HCT116 (cell line): ENCODE data around the gene ASB14. TPM values are rescaled to one million over a fixed set of nuclear protein-coding genes. Genes with fewer than 3 reads are reported as not detected.

Experiments used
- ATAC-seq: fragments of 200-7000 bp; cut with Tn5 transposase; 2 replicates; pipeline ENCODE4 v1.9.1; 2020; ENCODE audit warnings: mild to moderate bottlenecking, moderate library complexity
- BruUV-seq: library from RNA; stranded (reverse); fragments of 400-500 nt; replicated peaks from 2 replicates; lab custom pipeline; 2021; lab: Mats Ljungman, UMichigan
- CTCF ChIA-PET: fragments of 300-600 bp; sonication (Branson Sonifier 250); formaldehyde crosslinking; loops from one replicate; lab custom pipeline; 2021; ENCODE audit warnings: antibody characterized with exemption; lab: Charles Lee
- POLR2A ChIA-PET: fragments of 300-600, 350-600 bp; sonication (Branson Sonifier 250); formaldehyde crosslinking; loops from one replicate; lab custom pipeline; 2021; ENCODE audit warnings: antibody characterized with exemption; lab: Charles Lee
- RAD21 ChIA-PET, 2 experiments: fragments of 300-600 bp; sonication (Branson Sonifier 250); formaldehyde crosslinking; loops; one replicate each; lab custom pipeline; 2023; ENCODE audit warnings: low total read pairs in 2 of 2; ENCODE audit not compliant: uncharacterized antibody in 2 of 2, unreplicated experiment in 2 of 2, low non-redundant PET in 1 of 2; lab: Charles Lee
- DNase-seq: peaks from one replicate; pipeline ENCODE4 v3.0.0-alpha.2; 2010; ENCODE audit warnings: low read depth, low spot score
- H2AFZ ChIP-seq: fragments of 200-600 bp; shearing (Covaris generic), sonication (generic); 2 replicates; pipeline ENCODE4 v1.6.1; 2017; ENCODE audit warnings: low read depth, mixed run types, mixed read lengths, antibody characterized with exemption, low read length; ENCODE audit not compliant: poor library complexity, severe bottlenecking
- H3K27ac ChIP-seq: 2 replicates; pipeline ENCODE4 v1.5.1; 2012; ENCODE audit warnings: low read depth, low read length
- H3K27me3 ChIP-seq: fragments of 200-600 bp; sonication (generic); 2 replicates; pipeline ENCODE4 v1.6.1; 2016; ENCODE audit warnings: mixed run types, low read length, mixed read lengths; ENCODE audit not compliant: insufficient read depth
- H3K36me3 ChIP-seq, 2 experiments: fragments of 200-500 bp in 1 of 2; fragments of 200-600 bp in 1 of 2; sonication (Bioruptor generic) in 1 of 2; sonication (generic) in 1 of 2; 2 replicates each; pipeline versions ENCODE4 v1.5.1 to v1.6.1; 2014 to 2016; ENCODE audit warnings: low read length in 2 of 2, inconsistent platforms in 1 of 2, mixed read lengths in 1 of 2, mixed run types in 1 of 2; ENCODE audit not compliant: insufficient read depth in 2 of 2, control insufficient read depth in 1 of 2
- H3K4me1 ChIP-seq, 2 experiments: fragments of 200-600 bp in 1 of 2; sonication (generic) in 1 of 2; 2 replicates each; pipeline versions ENCODE4 v1.5.1 to v1.6.1; 2012 to 2017; ENCODE audit warnings: low read length in 2 of 2, inconsistent platforms in 1 of 2, mild to moderate bottlenecking in 1 of 2, mixed read lengths in 1 of 2, mixed run types in 1 of 2, moderate library complexity in 1 of 2; ENCODE audit not compliant: insufficient read depth in 2 of 2, control insufficient read depth in 1 of 2
- H3K4me2 ChIP-seq: fragments of 200-600 bp; sonication (generic); 2 replicates; pipeline ENCODE4 v1.6.1; 2017; ENCODE audit warnings: mixed run types, low read length, mixed read lengths
- H3K4me3 ChIP-seq, 2 experiments: fragments of 200-600 bp in 1 of 2; sonication (generic) in 1 of 2; replicated peaks in 1 of 2; 2 replicates each; pipeline ENCODE4 v1.5.1; 2011 to 2016; ENCODE audit warnings: low read length in 2 of 2, control low read depth in 1 of 2, low read depth in 1 of 2, mild to moderate bottlenecking in 1 of 2, mixed read lengths in 1 of 2, mixed run types in 1 of 2
- H3K79me2 ChIP-seq: fragments of 200-600 bp; sonication (generic); 2 replicates; pipeline ENCODE4 v1.6.1; 2017; ENCODE audit warnings: mild to moderate bottlenecking, mixed run types, low read length, moderate library complexity, mixed read lengths; ENCODE audit not compliant: insufficient read depth
- H3K9ac ChIP-seq: fragments of 200-600 bp; sonication (generic); 2 replicates; pipeline ENCODE4 v1.6.1; 2016; ENCODE audit warnings: low read length, mixed read lengths
- H3K9me2 ChIP-seq: fragments of 200-600 bp; sonication (generic), shearing (Covaris generic); 2 replicates; pipeline ENCODE4 v1.6.1; 2017; ENCODE audit warnings: mixed run types, mild to moderate bottlenecking, moderate library complexity; ENCODE audit not compliant: insufficient read depth
- H3K9me3 ChIP-seq, 2 experiments: fragments of 200-500 bp in 1 of 2; fragments of 200-600 bp in 1 of 2; sonication (Bioruptor generic) in 1 of 2; sonication (generic) in 1 of 2; 2 replicates each; pipeline ENCODE4 v1.6.1; 2014 to 2017; ENCODE audit warnings: low read length in 2 of 2, mixed read lengths in 2 of 2, inconsistent platforms in 1 of 2, low read depth in 1 of 2, mild to moderate bottlenecking in 1 of 2, mixed run types in 1 of 2, moderate library complexity in 1 of 2; ENCODE audit not compliant: control insufficient read depth in 1 of 2, insufficient read depth in 1 of 2
- H4K20me1 ChIP-seq: fragments of 200-600 bp; sonication (generic), shearing (Covaris generic); 2 replicates; pipeline ENCODE4 v1.6.1; 2017; ENCODE audit warnings: mixed run types, mild to moderate bottlenecking, moderate library complexity; ENCODE audit not compliant: insufficient read depth
- ATF3 ChIP-seq: IDR thresholded peaks from 2 replicates; pipeline ENCODE4 v1.6.1; 2012
- CBX3 ChIP-seq: IDR thresholded peaks from 2 replicates; pipeline ENCODE4 v1.6.1; 2012; ENCODE audit warnings: low read depth
- CEBPB ChIP-seq: IDR thresholded peaks from 2 replicates; pipeline ENCODE4 v1.6.1; 2012; ENCODE audit warnings: low read depth
- CTCF ChIP-seq, 3 experiments: fragments of 200-600 bp in 1 of 3; sonication (generic) in 1 of 3; IDR thresholded peaks in 2 of 3; conservative IDR thresholded peaks in 1 of 3; 2 replicates each; pipeline ENCODE4 v1.5.1; 2012 to 2017; ENCODE audit warnings: low read depth in 2 of 3, low read length in 2 of 3, antibody characterized with exemption in 1 of 3, borderline replicate concordance in 1 of 3, control low read depth in 1 of 3, mild to moderate bottlenecking in 1 of 3, mixed read lengths in 1 of 3, mixed run types in 1 of 3, moderate library complexity in 1 of 3; ENCODE audit not compliant: insufficient read depth in 1 of 3
- EGR1 ChIP-seq: IDR thresholded peaks from 2 replicates; pipeline ENCODE4 v1.6.1; 2012; ENCODE audit warnings: low read depth
- EZH2 ChIP-seq: fragments of 200-600 bp; sonication (generic); IDR thresholded peaks from 2 replicates; pipeline ENCODE4 v1.6.1; 2017; ENCODE audit warnings: antibody characterized with exemption, mixed run types
- EZH2phosphoT487 ChIP-seq: fragments of 200-600 bp; IDR thresholded peaks from 2 replicates; pipeline ENCODE4 v1.6.1; 2018; ENCODE audit warnings: antibody characterized with exemption, borderline replicate concordance
- MAX ChIP-seq: IDR thresholded peaks from 2 replicates; pipeline ENCODE4 v1.6.1; 2012
- POLR2A ChIP-seq: IDR thresholded peaks from 2 replicates; pipeline ENCODE4 v1.7.0; 2011; ENCODE audit warnings: borderline replicate concordance; ENCODE audit not compliant: insufficient read depth, insufficient read length; ENCODE audit errors: extremely low read depth
- REST ChIP-seq: IDR thresholded peaks from 2 replicates; pipeline ENCODE4 v1.6.1; 2012; ENCODE audit warnings: low read depth
- SP1 ChIP-seq: IDR thresholded peaks from 2 replicates; pipeline ENCODE4 v1.6.1; 2012; ENCODE audit warnings: low read depth
- SRF ChIP-seq: IDR thresholded peaks from 2 replicates; pipeline ENCODE4 v1.6.1; 2012; ENCODE audit warnings: low read depth
- TCF7L2 ChIP-seq: IDR thresholded peaks from 2 replicates; pipeline ENCODE4 v1.7.0; 2011; ENCODE audit warnings: borderline replicate concordance, inconsistent platforms; ENCODE audit not compliant: insufficient read depth, insufficient read length; ENCODE audit errors: extremely low read depth
- YY1 ChIP-seq: IDR thresholded peaks from 2 replicates; pipeline ENCODE4 v1.6.1; 2011; ENCODE audit warnings: low read length, low read depth, moderate library complexity, mild to moderate bottlenecking; ENCODE audit not compliant: insufficient replicate concordance; ENCODE audit errors: extremely low read depth
- ZBTB33 ChIP-seq: IDR thresholded peaks from 2 replicates; pipeline ENCODE4 v1.6.1; 2011; ENCODE audit warnings: mild to moderate bottlenecking, low read length, moderate library complexity; ENCODE audit not compliant: insufficient replicate concordance; ENCODE audit errors: extremely low read depth
- ZNF274 ChIP-seq: fragments of 200-500 bp; sonication (Bioruptor generic); IDR thresholded peaks from 2 replicates; pipeline ENCODE4 v1.6.1; 2014; ENCODE audit warnings: mild to moderate bottlenecking, low read depth, low read length, inconsistent platforms
- intact Hi-C: fragments of 100-400 bp; cut with micrococcal nuclease; formaldehyde crosslinking; loops from 2 replicates; pipeline ENCODE4 v1.10.0; 2022
- total RNA-seq: library from RNA; stranded (reverse); gene quantifications from one replicate; pipeline ENCODE4 v1.2.1, GENCODE V29; 2021; ENCODE audit not compliant: unreplicated experiment

Gene ASB14
- total RNA-seq, 1 experiment from 2014 or later: not detected

- H3K9ac ChIP-seq: no peak overlapping the region
- H3K27me3 ChIP-seq: no peaks in the 10 kb centered on the region
- CTCF ChIA-PET: no interaction called here
- H3K9me3 ChIP-seq: no peaks in the 10 kb centered on the region
- H3K9me2 ChIP-seq: peaks cover 1% of the 10 kb centered on the region; the same call in 1 of the 2 replicates
- POLR2A ChIA-PET: interaction anchor here (0.6 kb wide), 1 partner anchor 48 kb away, joined by 3 read pairs; no protein-coding TSS in a partner anchor
- H2AFZ ChIP-seq: no peak overlapping the region
- H3K27ac ChIP-seq: no peak overlapping the region
- RAD21 ChIA-PET: no interaction called here
- no peaks in the 10 kb centered on the region for H3K4me1 ChIP-seq
- no TSS peak for BruUV-seq
- no peak overlapping the region for H3K4me3 ChIP-seq
- no peaks in the 10 kb centered on the region for H3K36me3 ChIP-seq
- ATAC-seq (no peak), DNase-seq (peak; percentile 2)
- intact Hi-C loops: no loop called here
- H3K79me2 ChIP-seq: no peaks in the 10 kb centered on the region
- H4K20me1 ChIP-seq: no peaks in the 10 kb centered on the region
- no peak for TF ChIP-seq TCF7L2
- TF ChIP-seq POLR2A: no peak
- no peak for TF ChIP-seq ZBTB33
- no peak for TF ChIP-seq REST
- no peak for TF ChIP-seq CEBPB
- no peak for TF ChIP-seq EZH2phosphoT487
- TF ChIP-seq CBX3: no peak
- no peak for TF ChIP-seq CTCF (IDR thresholded peaks at IDR 0.05 in 2 of 3, conservative IDR thresholded peaks at IDR 0.05 in 1 of 3; ENCODE audit: borderline replicate concordance in 1 of 3, insufficient read depth in 1 of 3, low read depth in 2 of 3, low read length in 2 of 3)
- TF ChIP-seq ZNF274: no peak
- TF ChIP-seq MAX: no peak
- TF ChIP-seq EZH2: no peak
- no peak for TF ChIP-seq EGR1
- no peak for TF ChIP-seq SP1
- TF ChIP-seq ATF3: no peak
- no peak for TF ChIP-seq SRF
- TF ChIP-seq YY1: no peak
- H3K4me2 ChIP-seq: no peak overlapping the region
Measured at GRCh38 chr3:57335283-57335938, 42.9 kb upstream of the ASB14 start.
